MCF 10A (cell line): Measurements from ENCODE around the gene LRRC8A. TPM values are rescaled to one million over a fixed set of nuclear protein-coding genes. Genes with fewer than 3 reads are reported as not detected.
"Not testable (repeated sequence)": the region's sequence is repeated elsewhere in the genome, so short reads cannot be mapped to it uniquely, and the experiment has no call there.

Experiments
- BruUV-seq: library from RNA; stranded (reverse); fragments of 400-500 nt; replicated peaks from 2 replicates; lab custom pipeline; 2021; lab: Mats Ljungman, UMichigan
- CTCF ChIA-PET: fragments of 300-600 bp; sonication (Branson Sonifier 250); formaldehyde crosslinking; extraction: SDS; loops from one replicate; lab custom pipeline; 2021; ENCODE audit warnings: antibody characterized with exemption, inconsistent platforms; lab: Yijun Ruan, JAX
- POLR2A ChIA-PET: fragments of 300-600, 350-650 bp; sonication (Branson Sonifier 250); formaldehyde crosslinking; extraction: SDS; loops from one replicate; lab custom pipeline; 2020; ENCODE audit warnings: antibody characterized with exemption, inconsistent platforms; lab: Yijun Ruan, JAX
- DNase-seq: peaks from one replicate; pipeline ENCODE4 v3.0.0-alpha.2; 2018; ENCODE audit not compliant: unreplicated experiment
- H3K27ac Mint-ChIP-seq: one replicate; pipeline ENCODE4 v1.8.0; 2022; ENCODE audit warnings: mild to moderate bottlenecking, low read depth, mixed read lengths; ENCODE audit not compliant: unreplicated experiment
- H3K27me3 Mint-ChIP-seq: one replicate; pipeline ENCODE4 v1.8.0; 2022; ENCODE audit warnings: mixed read lengths; ENCODE audit not compliant: insufficient read depth, unreplicated experiment
- H3K36me3 Mint-ChIP-seq: one replicate; pipeline ENCODE4 v1.8.0; 2022; ENCODE audit warnings: mild to moderate bottlenecking, moderate library complexity, mixed read lengths; ENCODE audit not compliant: insufficient read depth, unreplicated experiment
- H3K4me1 Mint-ChIP-seq: one replicate; pipeline ENCODE4 v1.8.0; 2022; ENCODE audit warnings: mixed read lengths; ENCODE audit not compliant: insufficient read depth, unreplicated experiment
- H3K4me3 Mint-ChIP-seq: one replicate; pipeline ENCODE4 v1.8.0; 2022; ENCODE audit warnings: mild to moderate bottlenecking, moderate library complexity, mixed read lengths; ENCODE audit not compliant: unreplicated experiment
- H3K9me3 Mint-ChIP-seq: one replicate; pipeline ENCODE4 v1.8.0; 2022; ENCODE audit warnings: mixed read lengths; ENCODE audit not compliant: unreplicated experiment
- CTCF ChIP-seq: fragments of 200-600 bp; IDR thresholded peaks from one replicate; pipeline ENCODE4 v1.8.0; 2022; ENCODE audit warnings: antibody characterized with exemption, mild to moderate bottlenecking; ENCODE audit not compliant: unreplicated experiment
- intact Hi-C: fragments of 100-400 bp; cut with micrococcal nuclease; formaldehyde crosslinking; loops from 2 replicates; pipeline ENCODE4 v1.14.1; 2022
- total RNA-seq: library from RNA; stranded (reverse); gene quantifications from 2 replicates; pipeline ENCODE4 v1.2.3, GENCODE V29; 2022

Gene LRRC8A
- total RNA-seq, 1 experiment from 2014 or later: 30.9 TPM

- intact Hi-C loops: no loop called here
- Mint-ChIP-seq H3K36me3 (peaks cover 31% of the 10 kb centered on the region), H3K4me3 (no peak overlapping the region), H3K27ac (no peak overlapping the region), H3K9me3 (no peaks in the 10 kb centered on the region), H3K4me1 (no peaks in the 10 kb centered on the region), H3K27me3 (no peaks in the 10 kb centered on the region)
- DNase-seq: no peak
- ChIA-PET POLR2A (no interaction called here), CTCF (no interaction called here)
- no peak for TF ChIP-seq CTCF
- no TSS peak for BruUV-seq
These were observed 45.3 kb upstream of the LRRC8A start for GRCh38 chr9:128836509-128837145.

- CTCF ChIA-PET: interaction anchor here (1.0 kb wide), 1 partner anchor 90 kb away, joined by 5 read pairs; no protein-coding TSS in a partner anchor
- no peaks in the 10 kb centered on the region for H3K9me3 Mint-ChIP-seq
- POLR2A ChIA-PET: interaction anchor here (0.8 to 2.1 kb wide), 2 partner anchors 9 to 14 kb away, joined by 3 to 9 read pairs; partner anchors contain the start of gene SPOUT1
- H3K36me3 Mint-ChIP-seq: peaks cover 35% of the 10 kb centered on the region
- intact Hi-C loops: no loop called here
- TF ChIP-seq CTCF: no peak
- H3K27me3 Mint-ChIP-seq: no peaks in the 10 kb centered on the region
- no peak for DNase-seq
- no peak overlapping the region for H3K27ac Mint-ChIP-seq
- no peak overlapping the region for H3K4me3 Mint-ChIP-seq
- H3K4me1 Mint-ChIP-seq: no peaks in the 10 kb centered on the region
- BruUV-seq: no TSS peak
These were observed 43.6 kb upstream of the LRRC8A start for GRCh38 chr9:128838338-128838737.

GRCh38 chr9:128840524-128840923 is 41.4 kb upstream of the LRRC8A start:
- no peak overlapping the region for H3K4me3 Mint-ChIP-seq
- H3K27ac Mint-ChIP-seq: no peak overlapping the region
- intact Hi-C loops: no loop called here
- BruUV-seq: no TSS peak
- no peaks in the 10 kb centered on the region for H3K27me3 Mint-ChIP-seq
- no peak for TF ChIP-seq CTCF
- peaks cover 26% of the 10 kb centered on the region for H3K36me3 Mint-ChIP-seq
- peaks cover 6% of the 10 kb centered on the region for H3K4me1 Mint-ChIP-seq
- ChIA-PET CTCF (interaction anchor here (0.6 kb wide), 1 partner anchor 87 kb away, joined by 3 read pairs; no protein-coding TSS in a partner anchor), POLR2A (no interaction called here)
- no peak for DNase-seq
- H3K9me3 Mint-ChIP-seq: no peaks in the 10 kb centered on the region

- POLR2A ChIA-PET: interaction anchor here (0.6 to 1.3 kb wide), 2 partner anchors 12 to 290 kb away, joined by 3 to 4 read pairs; no protein-coding TSS in a partner anchor
- Mint-ChIP-seq H3K27me3 (no peaks in the 10 kb centered on the region), H3K27ac (no peak overlapping the region), H3K9me3 (no peaks in the 10 kb centered on the region), H3K36me3 (peaks cover 21% of the 10 kb centered on the region), H3K4me1 (peaks cover 9% of the 10 kb centered on the region), H3K4me3 (no peak overlapping the region)
- no TSS peak for BruUV-seq
- no peak for DNase-seq
- intact Hi-C loops: no loop called here
- no peak for TF ChIP-seq CTCF
- CTCF ChIA-PET: interaction anchor here (0.6 kb wide), 1 partner anchor 36 kb away, joined by 3 read pairs; no protein-coding TSS in a partner anchor
These were observed 40.0 kb upstream of the LRRC8A start for GRCh38 chr9:128841694-128842492.

- H3K9me3 Mint-ChIP-seq, H3K27ac Mint-ChIP-seq, BruUV-seq, H3K27me3 Mint-ChIP-seq, intact Hi-C loops, H3K4me1 Mint-ChIP-seq, H3K4me3 Mint-ChIP-seq, DNase-seq: not testable (repeated sequence)
- peaks cover 21% of the 10 kb centered on the region for H3K36me3 Mint-ChIP-seq
- ChIA-PET CTCF (interaction anchor here (0.7 kb wide), 2 partner anchors 20 to 66 kb away, joined by 3 read pairs; no protein-coding TSS in a partner anchor), POLR2A (interaction anchor here (0.7 kb wide), 1 partner anchor 92 kb away, joined by 5 read pairs; no protein-coding TSS in a partner anchor)
These were observed 38.8 kb upstream of the LRRC8A start for GRCh38 chr9:128843171-128843570.
